Endothelial cell of umbilical vein (primary cell): Measurements from ENCODE around the gene CCDC74B. TPM values are rescaled to one million over a fixed set of nuclear protein-coding genes. Genes with fewer than 3 reads are reported as not detected.
A peak's percentile ranks its signal among the peaks of the same experiment; 100 is the strongest.
"Not testable (repeated sequence)": the region's sequence is repeated elsewhere in the genome, so short reads cannot be mapped to it uniquely, and the experiment has no call there.

ENCODE experiments used
- BruUV-seq: library from RNA; stranded (reverse); fragments of 400-500 nt; replicated peaks from 2 replicates; lab custom pipeline; 2021; lab: Mats Ljungman, UMichigan
- CTCF ChIA-PET: fragments of 300-600, 350-600 bp; sonication (Branson Sonifier 250); formaldehyde crosslinking; loops from one replicate; lab custom pipeline; 2021; ENCODE audit warnings: antibody characterized with exemption, inconsistent platforms; lab: Charles Lee
- POLR2A ChIA-PET: fragments of 300-600, 350-600 bp; sonication (Branson Sonifier 250); formaldehyde crosslinking; loops from one replicate; lab custom pipeline; 2021; ENCODE audit warnings: antibody characterized with exemption, inconsistent platforms; lab: Charles Lee
- DNase-seq: peaks from one replicate; pipeline ENCODE4 v3.0.0-alpha.2; 2011; ENCODE audit warnings: low read depth, low spot score
- FAIRE-seq: peaks from 2 replicates; lab custom pipeline; 2011; peaks lifted over from hg19 to GRCh38; lab: Jason Lieb, UNC
- H2AFZ ChIP-seq: 2 replicates; pipeline ENCODE4 v1.6.0; 2012; ENCODE audit warnings: low read depth, low read length, control low read depth, inconsistent platforms
- H3K27ac ChIP-seq: 2 replicates; pipeline ENCODE4 v1.5.1; 2011; ENCODE audit warnings: low read depth, mild to moderate bottlenecking, control low read depth, low read length, moderate library complexity; ENCODE audit not compliant: insufficient read depth
- H3K27me3 ChIP-seq, 2 experiments: 2 replicates each; pipeline versions ENCODE4 v1.6.0 to v1.6.1; 2011; ENCODE audit warnings: low read length in 2 of 2, mixed read lengths in 1 of 2; ENCODE audit not compliant: control insufficient read depth in 2 of 2, insufficient read depth in 2 of 2
- H3K36me3 ChIP-seq, 2 experiments: 2 replicates in 1 of 2; 3 replicates in 1 of 2; pipeline ENCODE4 v1.5.1; 2011; ENCODE audit warnings: low read length in 2 of 2, mild to moderate bottlenecking in 1 of 2, moderate library complexity in 1 of 2; ENCODE audit not compliant: control insufficient read depth in 2 of 2, insufficient read depth in 2 of 2; ENCODE audit errors: extremely low read depth in 1 of 2
- H3K4me1 ChIP-seq: 3 replicates; pipeline ENCODE4 v1.5.1; 2011; ENCODE audit warnings: mild to moderate bottlenecking, low read length; ENCODE audit not compliant: control insufficient read depth, insufficient read depth; ENCODE audit errors: extremely low read depth
- H3K4me2 ChIP-seq: 2 replicates; pipeline ENCODE4 v1.6.1; 2011; ENCODE audit warnings: low read length, control low read depth, mixed read lengths; ENCODE audit not compliant: insufficient read depth
- H3K4me3 ChIP-seq, 3 experiments: fragments of 200-600 bp in 1 of 3; sonication (generic), shearing (Covaris generic) in 1 of 3; replicated peaks in 1 of 3; 2 replicates each; pipeline ENCODE4 v1.5.1; 2011 to 2016; ENCODE audit warnings: control low read depth in 3 of 3, low read length in 3 of 3, mild to moderate bottlenecking in 2 of 3, inconsistent platforms in 1 of 3, low read depth in 1 of 3, moderate library complexity in 1 of 3; ENCODE audit not compliant: insufficient read depth in 1 of 3
- H3K79me2 ChIP-seq: 2 replicates; pipeline ENCODE4 v1.6.0; 2012; ENCODE audit warnings: low read length, inconsistent platforms; ENCODE audit not compliant: control insufficient read depth, insufficient read depth
- H3K9ac ChIP-seq: replicated peaks from 2 replicates; pipeline ENCODE3; 2011; ENCODE audit warnings: low read length, control low read depth; ENCODE audit not compliant: insufficient read depth; ENCODE audit errors: extremely low read depth
- H3K9me1 ChIP-seq: replicated peaks from 3 replicates; pipeline ENCODE4 v1.6.0; 2011; ENCODE audit warnings: mild to moderate bottlenecking, low read length; ENCODE audit not compliant: control insufficient read depth, insufficient read depth; ENCODE audit errors: extremely low read depth
- H3K9me3 ChIP-seq: replicated peaks from 2 replicates; pipeline ENCODE4 v1.5.1; 2012; ENCODE audit warnings: low read length, inconsistent platforms; ENCODE audit not compliant: control insufficient read depth, insufficient read depth
- H4K20me1 ChIP-seq: replicated peaks from 2 replicates; pipeline ENCODE3; 2011; ENCODE audit warnings: mild to moderate bottlenecking, low read length; ENCODE audit not compliant: control insufficient read depth, insufficient read depth; ENCODE audit errors: extremely low read depth
- EZH2 ChIP-seq: IDR thresholded peaks from 2 replicates; pipeline ENCODE4 v1.6.1; 2012; ENCODE audit warnings: borderline replicate concordance, low read depth, mild to moderate bottlenecking, moderate library complexity, low read length, inconsistent platforms; ENCODE audit not compliant: severe bottlenecking
- FOS ChIP-seq: IDR thresholded peaks from 2 replicates; pipeline ENCODE4 v1.6.1; 2011; ENCODE audit warnings: mild to moderate bottlenecking, low read length, moderate library complexity, borderline replicate concordance; ENCODE audit not compliant: insufficient read depth
- GATA2 ChIP-seq: IDR thresholded peaks from 2 replicates; pipeline ENCODE4 v1.7.0; 2011; ENCODE audit warnings: low read depth, mild to moderate bottlenecking, moderate library complexity, mixed read lengths, low read length; ENCODE audit not compliant: insufficient read length, insufficient read depth
- JUN ChIP-seq: IDR thresholded peaks from 2 replicates; pipeline ENCODE4 v1.6.1; 2011; ENCODE audit warnings: borderline replicate concordance, low read depth; ENCODE audit not compliant: insufficient read length, insufficient read depth
- MAX ChIP-seq: IDR thresholded peaks from 2 replicates; pipeline ENCODE4 v1.6.1; 2011; ENCODE audit not compliant: insufficient read depth, insufficient read length
- MYC ChIP-seq: IDR thresholded peaks from one replicate; pipeline ENCODE4 v1.6.1; 2011; ENCODE audit warnings: mild to moderate bottlenecking, low read depth, low read length
- POLR2A ChIP-seq: IDR thresholded peaks from 2 replicates; pipeline ENCODE4 v1.6.1; 2012; ENCODE audit warnings: low read depth, mild to moderate bottlenecking, control low read depth, low read length
- POLR2AphosphoS5 ChIP-seq: IDR thresholded peaks from 2 replicates; pipeline ENCODE4 v1.6.1; 2012; ENCODE audit warnings: low read depth, mild to moderate bottlenecking, control low read depth, low read length, moderate library complexity; ENCODE audit not compliant: insufficient read depth
- dilution Hi-C: fragments of 300-500 bp; cut with MboI; formaldehyde crosslinking; loops from one replicate; pipeline ENCODE4 v1.15.0; 2019; ENCODE audit warnings: low sequenced_read_pairs; ENCODE audit not compliant: extremely low pct_ligation_motif_present
- intact Hi-C: fragments of 100-400 bp; cut with micrococcal nuclease; formaldehyde crosslinking; loops from one replicate; pipeline ENCODE4 v1.10.0; 2022
- polyA plus RNA-seq, 4 experiments: library from polyadenylated mRNA; depleted of rRNA in 3 of 4; stranded (reverse) in 3 of 4; unstranded in 1 of 4; fragments of >200 nt; gene quantifications; 2 replicates each; pipeline versions ENCODE4 v1.2.1 to v1.2.3, GENCODE V29; 2011 to 2012; ENCODE audit warnings: missing spikeins in 1 of 4
- total RNA-seq: library from RNA; stranded (reverse); gene quantifications from 2 replicates; pipeline ENCODE4 v1.2.3, GENCODE V29; 2021
- TF ChIP-seq, protein P1 (sequence below), 2 donors: IDR thresholded peaks; 1 replicate in 1 of 2; 2 replicates in 1 of 2; pipeline ENCODE4 v1.5.1; 2011; ENCODE audit warnings: low read length in 2 of 2, mild to moderate bottlenecking in 2 of 2, moderate library complexity in 2 of 2, control low read depth in 1 of 2, inconsistent platforms in 1 of 2, low read depth in 1 of 2; ENCODE audit not compliant: insufficient read depth in 1 of 2; ENCODE audit errors: extremely low read depth in 1 of 2

The CCDC74B gene
- total and polyA plus RNA-seq, 2 donors (not counting 3 experiments of a cell fraction or from before 2014, with no cell fraction given), result 4.6 to 4.8 TPM

- H3K9ac ChIP-seq, result peak within 1 kb of the TSS; percentile 92
- H2AFZ ChIP-seq, result peak within 1 kb of the TSS; percentile 83
- H3K4me3 ChIP-seq, result peak within 1 kb of the TSS; percentile 76 to 96 (median 88)
- H3K4me2 ChIP-seq, result peak within 1 kb of the TSS; percentile 82
- H3K9me3 ChIP-seq, result no peaks in the 10 kb centered on the region
- DNase-seq, result peak; percentile 96
- TF ChIP-seq FOS, result no peak
- TF ChIP-seq JUN, result no peak
- TF ChIP-seq MYC, result no peak
- peak; percentile 53 for TF ChIP-seq POLR2A
- TF ChIP-seq GATA2, result no peak
- TF ChIP-seq EZH2, result no peak
- TF ChIP-seq MAX, result peak; percentile 67
- peak; percentile 71 for TF ChIP-seq POLR2AphosphoS5
- TF ChIP-seq, protein P1, sequence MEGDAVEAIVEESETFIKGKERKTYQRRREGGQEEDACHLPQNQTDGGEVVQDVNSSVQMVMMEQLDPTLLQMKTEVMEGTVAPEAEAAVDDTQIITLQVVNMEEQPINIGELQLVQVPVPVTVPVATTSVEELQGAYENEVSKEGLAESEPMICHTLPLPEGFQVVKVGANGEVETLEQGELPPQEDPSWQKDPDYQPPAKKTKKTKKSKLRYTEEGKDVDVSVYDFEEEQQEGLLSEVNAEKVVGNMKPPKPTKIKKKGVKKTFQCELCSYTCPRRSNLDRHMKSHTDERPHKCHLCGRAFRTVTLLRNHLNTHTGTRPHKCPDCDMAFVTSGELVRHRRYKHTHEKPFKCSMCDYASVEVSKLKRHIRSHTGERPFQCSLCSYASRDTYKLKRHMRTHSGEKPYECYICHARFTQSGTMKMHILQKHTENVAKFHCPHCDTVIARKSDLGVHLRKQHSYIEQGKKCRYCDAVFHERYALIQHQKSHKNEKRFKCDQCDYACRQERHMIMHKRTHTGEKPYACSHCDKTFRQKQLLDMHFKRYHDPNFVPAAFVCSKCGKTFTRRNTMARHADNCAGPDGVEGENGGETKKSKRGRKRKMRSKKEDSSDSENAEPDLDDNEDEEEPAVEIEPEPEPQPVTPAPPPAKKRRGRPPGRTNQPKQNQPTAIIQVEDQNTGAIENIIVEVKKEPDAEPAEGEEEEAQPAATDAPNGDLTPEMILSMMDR (IDR thresholded peaks at IDR 0.05; ENCODE audit: extremely low read depth in 1 of 2, insufficient read depth in 1 of 2, low read depth in 1 of 2, low read length in 2 of 2), result no peak
- BruUV-seq, result no TSS peak
- dilution Hi-C loops, result no loop called here
- peak; percentile 99 for FAIRE-seq
- no peaks in the 10 kb centered on the region for H3K27me3 ChIP-seq
- POLR2A ChIA-PET, result interaction anchor here (0.9 to 1.0 kb wide), 2 partner anchors 161 to 245 kb away, joined by 3 to 4 read pairs; a partner anchor contains a TSS
- intact Hi-C loops, result loop anchor here (1.0 to 5.0 kb wide), 4 partner anchors 151 to 244 kb away; partner anchors contain the start of gene IMP4
- H3K79me2 ChIP-seq, result peaks cover 78% of the 10 kb centered on the region
- peak within 1 kb of the TSS; percentile 78 for H3K27ac ChIP-seq
- peaks cover 11% of the 10 kb centered on the region for H3K4me1 ChIP-seq
- no peaks in the 10 kb centered on the region for H4K20me1 ChIP-seq
- H3K36me3 ChIP-seq, result peaks cover 0 to 6% of the 10 kb centered on the region in 2 experiments
- no peaks in the 10 kb centered on the region for H3K9me1 ChIP-seq
- CTCF ChIA-PET, result interaction anchor here (0.6 to 1.7 kb wide), 13 partner anchors 13 to 547 kb away, joined by 3 to 14 read pairs (median 4); partner anchors contain the start of gene IMP4
These were observed 36.5 kb upstream of the CCDC74B start, which contains the start of gene SMPD4 for GRCh38 chr2:130181325-130181879. SMPD4 (minus strand) TSS chr2:130181602; CDS start chr2:130176592, 5,010 bp downstream.

DNA sequence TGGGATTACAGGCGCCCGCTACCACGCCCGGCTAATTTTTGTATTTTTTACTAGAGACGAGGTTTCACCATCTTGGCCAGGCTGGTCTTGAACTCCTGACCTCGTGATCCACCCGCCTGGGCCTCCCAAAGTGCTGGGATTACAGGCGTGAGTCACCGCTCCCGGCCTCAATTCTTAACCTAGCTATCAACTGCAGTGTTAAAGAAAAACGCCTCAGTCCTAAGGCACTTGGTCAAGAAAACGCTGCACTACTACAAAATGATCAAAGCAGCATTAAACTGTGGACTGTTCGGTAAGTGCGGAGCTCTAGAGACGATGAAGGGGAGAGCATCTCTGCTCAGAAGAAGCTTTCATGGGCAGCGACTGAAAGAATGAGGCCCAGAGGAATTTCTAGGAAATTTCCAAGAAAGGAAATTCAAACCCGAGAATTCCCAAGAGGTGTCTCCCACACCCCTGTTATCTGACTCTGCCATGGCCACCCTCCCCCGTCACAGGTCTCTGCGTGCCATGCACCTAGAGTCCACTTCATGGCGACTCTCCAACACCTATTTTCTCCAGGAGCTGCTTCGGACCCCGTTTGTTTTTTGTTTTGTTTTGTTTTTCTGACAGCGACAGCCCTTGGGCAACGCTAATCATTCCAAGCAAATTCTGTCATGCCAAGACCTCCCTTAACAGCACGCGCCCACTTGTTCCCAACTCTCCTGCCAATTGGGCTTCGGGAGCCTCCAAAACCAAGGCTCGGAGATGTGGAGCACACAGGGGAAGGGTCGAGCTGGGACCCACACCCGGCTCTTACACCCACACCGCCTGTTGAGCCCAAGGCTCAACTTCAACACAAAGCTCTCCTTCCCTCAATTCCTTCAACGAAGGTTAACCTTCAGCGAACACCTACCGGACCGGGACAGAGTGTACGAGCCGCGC lies 35.8 kb upstream of the CCDC74B start:
- H3K36me3 ChIP-seq, dilution Hi-C loops, H3K9me3 ChIP-seq, H3K9me1 ChIP-seq, DNase-seq, H3K27me3 ChIP-seq, H4K20me1 ChIP-seq: not testable (repeated sequence)
- Histone ChIP-seq H3K9ac (peak overlapping the region; percentile 92), H3K4me2 (peak overlapping the region; percentile 82), H3K4me1 (peaks cover 11% of the 10 kb centered on the region), H3K27ac (peak overlapping the region; percentile 78), H3K4me3 (peak overlapping the region; percentile 76 to 96 (median 88)), H3K79me2 (peaks cover 75% of the 10 kb centered on the region), H2AFZ (peak overlapping the region; percentile 83)
- TSS peak; percentile 55 for BruUV-seq
- POLR2A ChIA-PET, result interaction anchor here (0.9 to 1.0 kb wide), 2 partner anchors 161 to 244 kb away, joined by 3 to 4 read pairs; a partner anchor contains a TSS
- peak; percentile 72 for FAIRE-seq
- intact Hi-C loops, result loop anchor here (1.0 to 5.0 kb wide), 4 partner anchors 152 to 243 kb away; partner anchors contain the start of gene IMP4
- CTCF ChIA-PET, result interaction anchor here (0.6 to 1.7 kb wide), 13 partner anchors 12 to 547 kb away, joined by 3 to 14 read pairs (median 4); partner anchors contain the start of gene IMP4
